H9 (cell line): ENCODE measurements around the gene PPFIBP2. TPM values are rescaled to one million over a fixed set of nuclear protein-coding genes. Genes with fewer than 3 reads are reported as not detected.

Source experiments
- DNase-seq: peaks from one replicate; pipeline ENCODE4 v3.0.0-alpha.2; 2017
- H2AFZ ChIP-seq: one replicate; pipeline ENCODE4 v1.6.1; 2013; ENCODE audit warnings: mild to moderate bottlenecking, low read length, control low read depth, moderate library complexity
- H2AK5ac ChIP-seq: 2 replicates; pipeline ENCODE4 v1.6.1; 2013; ENCODE audit warnings: low read length, control low read depth, mixed read lengths; ENCODE audit not compliant: insufficient read length
- H2BK120ac ChIP-seq: one replicate; pipeline ENCODE4 v1.6.1; 2013; ENCODE audit warnings: low read depth, mild to moderate bottlenecking, low read length, control low read depth, inconsistent platforms; ENCODE audit not compliant: poor library complexity, severe bottlenecking
- H2BK12ac ChIP-seq: 2 replicates; pipeline ENCODE4 v1.6.1; 2013; ENCODE audit warnings: low read length, control low read depth, mixed read lengths, low read depth; ENCODE audit not compliant: insufficient read length
- H2BK15ac ChIP-seq: 2 replicates; pipeline ENCODE4 v1.6.1; 2013; ENCODE audit warnings: low read depth, low read length, control low read depth
- H2BK20ac ChIP-seq: one replicate; pipeline ENCODE4 v1.6.1; 2013; ENCODE audit warnings: low read depth, mild to moderate bottlenecking, low read length, control low read depth, inconsistent platforms; ENCODE audit not compliant: poor library complexity, severe bottlenecking
- H2BK5ac ChIP-seq: 2 replicates; pipeline ENCODE4 v1.6.1; 2013; ENCODE audit warnings: low read length, control low read depth, mixed read lengths; ENCODE audit not compliant: insufficient read length
- H3K14ac ChIP-seq: 2 replicates; pipeline ENCODE4 v1.6.1; 2013; ENCODE audit warnings: low read length, control low read depth; ENCODE audit not compliant: insufficient read depth
- H3K18ac ChIP-seq: 2 replicates; pipeline ENCODE4 v1.6.1; 2013; ENCODE audit warnings: low read depth, mild to moderate bottlenecking, mixed read lengths, low read length, control low read depth; ENCODE audit not compliant: insufficient read length
- H3K23ac ChIP-seq: 2 replicates; pipeline ENCODE4 v1.6.1; 2013; ENCODE audit warnings: low read length, control low read depth, mixed read lengths, low read depth; ENCODE audit not compliant: insufficient read length
- H3K23me2 ChIP-seq: 2 replicates; pipeline ENCODE4 v1.6.1; 2013; ENCODE audit warnings: low read depth, mild to moderate bottlenecking, mixed read lengths, low read length, control low read depth; ENCODE audit not compliant: insufficient read length, poor library complexity, severe bottlenecking
- H3K27ac ChIP-seq: 2 replicates; pipeline ENCODE4 v1.5.1; 2013; ENCODE audit warnings: low read length, control low read depth, mixed read lengths, low read depth; ENCODE audit not compliant: insufficient read length
- H3K27me3 ChIP-seq: 2 replicates; pipeline ENCODE4 v1.6.1; 2013; ENCODE audit warnings: low read length, control low read depth, inconsistent platforms; ENCODE audit not compliant: insufficient read depth
- H3K4ac ChIP-seq: 2 replicates; pipeline ENCODE4 v1.6.1; 2013; ENCODE audit warnings: low read depth, mild to moderate bottlenecking, control low read depth, inconsistent platforms, low read length, moderate library complexity
- H3K4me1 ChIP-seq: 2 replicates; pipeline ENCODE4 v1.6.1; 2013; ENCODE audit warnings: low read length, control low read depth, inconsistent platforms; ENCODE audit not compliant: insufficient read depth
- H3K4me2 ChIP-seq: 2 replicates; pipeline ENCODE4 v1.6.1; 2013; ENCODE audit warnings: low read length, control low read depth, mixed read lengths; ENCODE audit not compliant: insufficient read length, insufficient read depth
- H3K56ac ChIP-seq: 2 replicates; pipeline ENCODE4 v1.6.1; 2013; ENCODE audit warnings: low read depth, mild to moderate bottlenecking, mixed read lengths, low read length, control low read depth; ENCODE audit not compliant: insufficient read length
- H3K79me1 ChIP-seq: 2 replicates; pipeline ENCODE4 v1.6.1; 2013; ENCODE audit warnings: low read depth, mild to moderate bottlenecking, moderate library complexity, low read length, control low read depth, inconsistent platforms; ENCODE audit not compliant: insufficient read depth, poor library complexity, severe bottlenecking
- H3K79me2 ChIP-seq: 2 replicates; pipeline ENCODE4 v1.6.1; 2013; ENCODE audit warnings: low read length, control low read depth, inconsistent platforms; ENCODE audit not compliant: insufficient read depth
- H3K9ac ChIP-seq: 2 replicates; pipeline ENCODE4 v1.6.1; 2013; ENCODE audit warnings: low read length, control low read depth, mixed read lengths; ENCODE audit not compliant: insufficient read length; ENCODE audit errors: extremely low read depth
- H3K9me3 ChIP-seq: one replicate; pipeline ENCODE4 v1.6.1; 2013; ENCODE audit warnings: low read depth, low read length, inconsistent platforms; ENCODE audit not compliant: control insufficient read depth
- H3T11ph ChIP-seq: one replicate; pipeline ENCODE4 v1.6.1; 2013; ENCODE audit warnings: mild to moderate bottlenecking, low read length, control low read depth, inconsistent platforms
- H4K20me1 ChIP-seq: one replicate; pipeline ENCODE4 v1.6.1; 2013; ENCODE audit not compliant: control insufficient read depth, insufficient read length, insufficient read depth
- H4K5ac ChIP-seq: 2 replicates; pipeline ENCODE4 v1.6.1; 2013; ENCODE audit warnings: low read depth, mild to moderate bottlenecking, mixed read lengths, low read length, control low read depth; ENCODE audit not compliant: insufficient read length
- H4K8ac ChIP-seq: replicated peaks from 2 replicates; pipeline ENCODE4 v1.6.1; 2013; ENCODE audit warnings: low read length, control low read depth, mixed read lengths, low read depth; ENCODE audit not compliant: insufficient read length
- H4K91ac ChIP-seq: 2 replicates; pipeline ENCODE4 v1.6.1; 2013; ENCODE audit warnings: low read depth, mild to moderate bottlenecking, moderate library complexity, mixed read lengths, low read length, control low read depth; ENCODE audit not compliant: insufficient read length
- H3K27ac Mint-ChIP-seq, 3 experiments: 2 replicates in 2 of 3; 3 replicates in 1 of 3; pipeline ENCODE4 v1.8.0; 2020 to 2021; ENCODE audit warnings: mixed read lengths in 3 of 3, mild to moderate bottlenecking in 1 of 3, moderate library complexity in 1 of 3
- H3K27me3 Mint-ChIP-seq: 2 replicates; pipeline ENCODE4 v1.8.0; 2021; ENCODE audit warnings: low read depth, mild to moderate bottlenecking, moderate library complexity, mixed read lengths
- H3K36me3 Mint-ChIP-seq, 3 experiments: 2 replicates in 2 of 3; 3 replicates in 1 of 3; pipeline ENCODE4 v1.8.0; 2020 to 2021; ENCODE audit warnings: low read depth in 3 of 3, mixed read lengths in 3 of 3; ENCODE audit not compliant: insufficient read depth in 1 of 3
- H3K4me1 Mint-ChIP-seq, 2 experiments: 2 replicates each; pipeline ENCODE4 v1.8.0; 2020; ENCODE audit warnings: mixed read lengths in 2 of 2
- H3K4me3 Mint-ChIP-seq, 2 experiments: 2 replicates in 1 of 2; 3 replicates in 1 of 2; pipeline ENCODE4 v1.8.0; 2020 to 2021; ENCODE audit warnings: mild to moderate bottlenecking in 2 of 2, mixed read lengths in 2 of 2, moderate library complexity in 1 of 2
- H3K9me3 Mint-ChIP-seq, 2 experiments: 2 replicates in 1 of 2; 3 replicates in 1 of 2; pipeline ENCODE4 v1.8.0; 2020; ENCODE audit warnings: mild to moderate bottlenecking in 2 of 2, mixed read lengths in 2 of 2, moderate library complexity in 1 of 2
- WGBS: extraction: QIAGEN DNeasy Blood & Tissue Kit; methylation state at CpG from one replicate; pipeline ENCODE4 v1.1.7; 2013; ENCODE audit warnings: missing lambda C conversion rate, low lambda C conversion rate, mixed read lengths; ENCODE audit not compliant: insufficient read length; ENCODE audit errors: extremely low coverage; 5-methylcytosine and 5-hydroxymethylcytosine counted together
- total RNA-seq: library from RNA; stranded (reverse); gene quantifications from 2 replicates; pipeline ENCODE4 v1.2.1, GENCODE V29; 2021
- TF ChIP-seq, protein P1 (sequence below): fragments of 200-600 bp; sonication (generic); conservative IDR thresholded peaks from 3 replicates; pipeline ENCODE4 v1.8.0; 2021; ENCODE audit warnings: antibody characterized with exemption, mild to moderate bottlenecking

The PPFIBP2 gene
- total RNA-seq, 1 experiment from 2014 or later, result 8.3 TPM

- Histone ChIP-seq H2BK5ac (no peak overlapping the region), H3K4ac (no peak overlapping the region)
Observed at GRCh38 chr11:7564803-7565202, 51.0 kb downstream of the PPFIBP2 start.

More at GRCh38 chr11:7564803-7565202, 51.0 kb downstream of the PPFIBP2 start:
- Histone ChIP-seq H2BK20ac (no peak overlapping the region), H3K4me1 (peaks cover 4% of the 10 kb centered on the region; the same call in 1 of the 2 replicates), H3K27me3 (no peaks in the 10 kb centered on the region), H4K20me1 (no peaks in the 10 kb centered on the region), H2BK120ac (no peak overlapping the region), H3K18ac (no peak overlapping the region), H2BK12ac (no peak overlapping the region), H3K27ac (no peak overlapping the region), H3K56ac (no peak overlapping the region), H3K14ac (no peak overlapping the region), H2AFZ (no peak overlapping the region), H3K79me1 (no peaks in the 10 kb centered on the region), H3K4me2 (no peak overlapping the region), H3K23ac (no peak overlapping the region), H3K9ac (no peak overlapping the region), H4K5ac (no peak overlapping the region), H3K23me2 (no peaks in the 10 kb centered on the region), H4K8ac (no peak overlapping the region), H3K79me2 (no peaks in the 10 kb centered on the region), H3T11ph (no peak overlapping the region), H3K9me3 (no peaks in the 10 kb centered on the region), H4K91ac (no peak overlapping the region), H2AK5ac (no peak overlapping the region), H2BK15ac (no peak overlapping the region)
- DNase-seq, result no peak
- no peak overlapping the region for H3K27ac Mint-ChIP-seq
- no peaks in the 10 kb centered on the region; the same call in 1 of the 2 replicates for H3K27me3 Mint-ChIP-seq
- TF ChIP-seq, protein P1, sequence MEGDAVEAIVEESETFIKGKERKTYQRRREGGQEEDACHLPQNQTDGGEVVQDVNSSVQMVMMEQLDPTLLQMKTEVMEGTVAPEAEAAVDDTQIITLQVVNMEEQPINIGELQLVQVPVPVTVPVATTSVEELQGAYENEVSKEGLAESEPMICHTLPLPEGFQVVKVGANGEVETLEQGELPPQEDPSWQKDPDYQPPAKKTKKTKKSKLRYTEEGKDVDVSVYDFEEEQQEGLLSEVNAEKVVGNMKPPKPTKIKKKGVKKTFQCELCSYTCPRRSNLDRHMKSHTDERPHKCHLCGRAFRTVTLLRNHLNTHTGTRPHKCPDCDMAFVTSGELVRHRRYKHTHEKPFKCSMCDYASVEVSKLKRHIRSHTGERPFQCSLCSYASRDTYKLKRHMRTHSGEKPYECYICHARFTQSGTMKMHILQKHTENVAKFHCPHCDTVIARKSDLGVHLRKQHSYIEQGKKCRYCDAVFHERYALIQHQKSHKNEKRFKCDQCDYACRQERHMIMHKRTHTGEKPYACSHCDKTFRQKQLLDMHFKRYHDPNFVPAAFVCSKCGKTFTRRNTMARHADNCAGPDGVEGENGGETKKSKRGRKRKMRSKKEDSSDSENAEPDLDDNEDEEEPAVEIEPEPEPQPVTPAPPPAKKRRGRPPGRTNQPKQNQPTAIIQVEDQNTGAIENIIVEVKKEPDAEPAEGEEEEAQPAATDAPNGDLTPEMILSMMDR, result no peak
- H3K36me3 Mint-ChIP-seq, result peaks cover 11 to 14% (median 12%) of the 10 kb centered on the region in 3 experiments; a peak in 6 of 7 replicates
- H3K4me3 Mint-ChIP-seq, result no peak overlapping the region
- H3K9me3 Mint-ChIP-seq, result peaks cover 0 to 8% of the 10 kb centered on the region in 2 experiments; a peak in 3 of 5 replicates
- peaks cover 0 to 8% of the 10 kb centered on the region in 2 experiments; a peak in 2 of 4 replicates for H3K4me1 Mint-ChIP-seq
- WGBS, result no CpG with 5 or more reads among the region's 2 CpGs
